Uterus (tissue), 2 donors: ENCODE results near the gene PHPT1.

Source experiments
- POLR2A ChIP-seq, 2 donors: fragments of 450-650 bp; IDR thresholded peaks; one replicate each; pipeline ENCODE4 v1.6.1; 2016; ENCODE audit warnings: antibody characterized with exemption in 2 of 2, mild to moderate bottlenecking in 1 of 2, moderate library complexity in 1 of 2
- TF ChIP-seq, protein P1 (sequence below), 4 experiments: fragments of 200-600 bp in 2 of 4; fragments of 450-650 bp in 2 of 4; sonication (generic) in 2 of 4; IDR thresholded peaks; one replicate each; pipeline ENCODE4 v1.5.1; 2016 to 2019; ENCODE audit warnings: antibody characterized with exemption in 4 of 4, mild to moderate bottlenecking in 2 of 4, moderate library complexity in 1 of 4

DNA sequence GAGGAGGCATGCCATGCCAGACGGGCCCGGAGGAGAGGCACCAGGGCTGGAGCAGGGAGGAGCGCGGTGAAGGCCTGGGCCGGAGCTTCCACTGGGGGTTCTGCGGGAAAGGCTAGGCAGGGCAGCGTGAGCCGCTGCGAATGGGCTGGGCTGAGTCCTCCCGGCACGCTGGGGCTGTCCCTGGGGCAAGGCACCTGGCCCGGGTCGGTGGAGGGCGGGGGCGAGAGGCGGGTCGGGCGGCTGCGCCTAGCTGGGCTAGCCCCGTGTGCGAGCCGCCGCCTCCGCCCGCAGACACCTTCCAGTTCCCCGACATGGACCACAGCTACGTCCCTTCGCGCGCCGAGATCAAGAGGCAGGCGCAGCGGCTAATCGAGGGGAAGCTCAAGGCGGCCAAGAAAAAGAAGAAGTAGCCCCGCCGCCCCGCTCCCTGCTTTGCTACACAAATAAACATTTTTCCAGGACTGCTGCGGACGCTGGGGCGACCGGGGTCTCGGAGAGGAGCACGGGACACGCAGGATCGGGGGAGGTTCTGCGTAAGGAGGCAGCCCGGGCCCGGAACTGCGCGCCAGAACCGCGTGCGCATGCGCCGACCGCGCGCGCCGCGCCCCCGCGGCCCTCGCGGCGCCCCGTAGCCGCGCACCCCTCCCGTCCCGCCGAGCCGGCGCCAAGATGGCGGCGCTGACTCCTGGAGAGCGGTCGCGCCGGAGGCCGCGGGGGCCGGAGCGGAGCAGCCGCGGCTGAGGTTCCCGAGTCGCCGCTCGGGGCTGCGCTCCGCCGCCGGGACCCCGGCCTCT is 41.7 kb upstream of the PHPT1 start, which contains the start of gene RABL6:
- TF ChIP-seq, protein P1, sequence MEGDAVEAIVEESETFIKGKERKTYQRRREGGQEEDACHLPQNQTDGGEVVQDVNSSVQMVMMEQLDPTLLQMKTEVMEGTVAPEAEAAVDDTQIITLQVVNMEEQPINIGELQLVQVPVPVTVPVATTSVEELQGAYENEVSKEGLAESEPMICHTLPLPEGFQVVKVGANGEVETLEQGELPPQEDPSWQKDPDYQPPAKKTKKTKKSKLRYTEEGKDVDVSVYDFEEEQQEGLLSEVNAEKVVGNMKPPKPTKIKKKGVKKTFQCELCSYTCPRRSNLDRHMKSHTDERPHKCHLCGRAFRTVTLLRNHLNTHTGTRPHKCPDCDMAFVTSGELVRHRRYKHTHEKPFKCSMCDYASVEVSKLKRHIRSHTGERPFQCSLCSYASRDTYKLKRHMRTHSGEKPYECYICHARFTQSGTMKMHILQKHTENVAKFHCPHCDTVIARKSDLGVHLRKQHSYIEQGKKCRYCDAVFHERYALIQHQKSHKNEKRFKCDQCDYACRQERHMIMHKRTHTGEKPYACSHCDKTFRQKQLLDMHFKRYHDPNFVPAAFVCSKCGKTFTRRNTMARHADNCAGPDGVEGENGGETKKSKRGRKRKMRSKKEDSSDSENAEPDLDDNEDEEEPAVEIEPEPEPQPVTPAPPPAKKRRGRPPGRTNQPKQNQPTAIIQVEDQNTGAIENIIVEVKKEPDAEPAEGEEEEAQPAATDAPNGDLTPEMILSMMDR (IDR thresholded peaks at IDR 0.05): peak in 2 of 4 experiments; percentile 34 to 45
- peak; percentile 44 to 82 for TF ChIP-seq POLR2A (IDR thresholded peaks at IDR 0.05)
